ENCODE results near the gene NPM1. TPM values are rescaled to one million over a fixed set of nuclear protein-coding genes. Genes with fewer than 3 reads are reported as not detected.
"Not testable (repeated sequence)": the region's sequence is repeated elsewhere in the genome, so short reads cannot be mapped to it uniquely, and the experiment has no call there.

NPM1 gene
- total RNA-seq, 1 donor from 2014 or later = 342 TPM

- intact Hi-C loops (cut with DNase I) = no loop called here
- DNase-seq = no peak
Observed at GRCh38 chr5:171379961-171380360, 7.7 kb upstream of the NPM1 start.

DNA sequence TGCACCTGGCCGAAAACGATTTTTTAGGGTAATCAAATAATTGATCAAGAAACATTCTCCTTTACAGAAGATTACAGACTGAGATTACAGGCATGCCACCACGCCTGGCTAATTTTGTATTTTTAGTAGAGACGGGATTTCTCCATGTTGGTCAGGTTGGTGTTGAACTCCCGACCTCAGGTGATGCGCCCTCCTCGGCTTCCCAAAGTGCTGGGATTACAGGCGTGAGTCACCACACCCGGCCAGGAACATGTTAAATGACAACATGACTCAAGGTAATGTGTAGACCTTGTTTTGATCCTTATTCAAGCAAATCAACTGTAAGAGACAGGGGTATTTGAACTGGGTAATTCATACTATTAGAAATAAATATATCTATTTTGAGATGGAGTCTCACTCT lies 3.2 kb upstream of the NPM1 start:
- DNase-seq; ATAC-seq (ENCODE audit: poor library complexity); intact Hi-C loops (cut with DNase I): not testable (repeated sequence)

More at GRCh38 chr5:171379961-171380360, 7.7 kb upstream of the NPM1 start:
- no peak for ATAC-seq (ENCODE audit: poor library complexity)

DNA sequence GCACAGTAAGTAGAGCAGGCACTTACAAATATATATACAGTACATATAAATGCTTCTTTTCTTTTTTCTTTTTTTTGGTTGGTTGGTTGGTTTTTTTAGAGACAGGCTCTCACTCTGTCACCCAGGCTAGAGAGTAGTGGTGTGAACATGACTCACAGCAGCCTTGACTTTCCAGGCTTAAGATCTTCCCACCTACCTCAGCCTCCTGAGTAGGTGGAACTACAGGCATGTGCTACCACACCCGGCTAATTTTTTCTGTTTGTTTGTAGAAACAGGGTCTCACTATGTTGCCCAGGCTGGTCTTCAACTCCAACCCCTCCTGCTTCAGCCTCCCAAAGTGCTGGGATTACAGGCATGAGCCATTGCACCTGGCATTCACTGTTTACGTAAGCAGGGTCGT lies 2.6 kb upstream of the NPM1 start:
- intact Hi-C loops (cut with DNase I); DNase-seq; ATAC-seq (ENCODE audit: poor library complexity): not testable (repeated sequence)

GRCh38 chr5:171386006-171386671 lies 1.5 kb upstream of the NPM1 start:
- no peak for ATAC-seq (ENCODE audit: poor library complexity)
- intact Hi-C loops (cut with DNase I) = no loop called here
- no peak for DNase-seq

DNA sequence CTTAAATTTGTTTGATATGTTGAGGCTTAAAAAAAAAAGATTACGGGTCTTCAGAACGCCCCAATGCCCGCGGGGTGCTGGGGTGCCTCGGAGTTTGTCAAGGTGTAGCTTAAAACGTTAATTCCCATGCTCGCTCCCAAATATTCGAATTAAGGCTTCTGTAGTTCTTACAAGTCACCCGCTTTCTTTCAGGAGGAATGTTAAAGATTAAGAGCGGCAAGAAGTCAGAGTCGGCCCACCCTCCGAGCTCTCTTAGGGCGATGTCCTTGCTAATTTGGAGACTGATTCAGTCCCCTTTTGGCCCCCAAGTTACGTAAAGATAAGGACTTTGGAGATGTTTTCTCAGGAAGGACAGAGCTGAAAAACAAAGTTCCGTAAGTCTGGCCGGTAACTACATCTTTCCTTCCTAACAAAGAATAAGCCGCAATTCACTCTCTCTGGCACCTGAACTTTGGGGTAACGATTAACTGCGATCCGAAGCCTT lies 746 bp upstream of the NPM1 start:
- DNase-seq = no peak
- intact Hi-C loops (cut with DNase I) = no loop called here
- ATAC-seq (ENCODE audit: poor library complexity) = no peak

DNA sequence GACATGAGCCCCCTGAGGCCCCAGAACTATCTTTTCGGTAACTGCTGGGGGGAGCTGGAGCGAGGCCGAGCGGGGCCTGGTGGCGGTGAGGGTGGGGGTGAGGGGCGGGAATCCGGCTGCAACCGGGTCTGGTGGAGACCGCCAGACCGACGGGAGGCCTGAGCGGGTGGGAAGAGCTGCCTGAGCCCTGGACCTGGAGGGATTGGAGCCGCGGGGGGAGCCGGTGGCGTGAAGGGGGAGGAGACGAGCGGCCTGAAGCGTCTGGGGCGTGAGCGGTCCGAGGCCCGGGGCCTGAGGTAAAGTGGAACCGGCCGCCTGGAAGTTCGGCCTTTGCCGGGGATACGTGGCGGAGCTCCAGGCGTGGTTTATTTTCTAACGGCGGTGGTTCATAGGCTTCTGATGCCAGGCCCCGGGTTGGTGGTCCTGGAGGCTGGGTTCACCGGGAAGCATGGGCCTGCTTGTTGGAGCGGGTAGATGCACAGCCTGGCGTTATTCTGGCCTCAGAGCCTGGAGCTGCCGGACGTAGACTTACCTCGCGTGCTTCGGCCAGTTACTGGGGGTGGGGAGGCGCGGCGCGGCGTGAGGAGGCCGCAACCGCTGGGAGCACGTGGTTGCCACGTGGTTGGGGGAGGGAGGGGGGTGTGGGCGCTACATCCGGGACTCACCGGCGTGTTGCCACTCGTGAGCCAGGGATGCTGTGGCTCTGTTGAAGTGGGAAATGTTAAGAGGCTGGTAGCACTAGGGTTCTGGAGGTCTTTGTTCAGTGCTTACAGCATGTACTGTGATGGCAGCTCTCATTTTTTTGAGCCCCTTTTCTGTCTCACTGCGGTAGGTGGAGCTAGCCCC lies 544 bp downstream of the NPM1 start:
- DNase-seq = peak; percentile 82
- peak; percentile 40 for ATAC-seq (ENCODE audit: poor library complexity)
- intact Hi-C loops (cut with DNase I) = no loop called here

DNA sequence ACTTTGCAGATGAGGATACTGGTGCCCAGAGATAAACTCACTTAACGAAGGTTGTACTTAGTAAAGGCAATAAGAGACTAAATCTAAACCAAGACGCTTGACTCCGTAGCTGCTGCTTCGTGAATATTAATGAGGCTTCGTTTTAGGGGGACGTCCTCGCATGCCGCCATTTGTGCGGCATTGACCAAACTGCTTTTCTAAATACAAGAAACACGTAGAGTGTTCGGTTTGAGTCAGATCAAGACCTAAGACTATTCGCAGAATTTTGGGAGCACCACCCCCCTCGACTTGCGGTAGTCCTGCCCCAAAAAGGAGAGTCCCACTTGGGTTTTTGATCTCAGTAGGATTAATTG lies 1.1 kb downstream of the NPM1 start:
- DNase-seq = no peak

GRCh38 chr5:171390883-171391677 lies 3.4 kb downstream of the NPM1 start:
- intact Hi-C loops (cut with DNase I) = no loop called here
- ATAC-seq (ENCODE audit: poor library complexity) = no peak

More for the DNA sequence above, 1.1 kb downstream of the NPM1 start:
- no peak for ATAC-seq (ENCODE audit: poor library complexity)
- intact Hi-C loops (cut with DNase I) = no loop called here

GRCh38 chr5:171391996-171392577 lies 4.4 kb downstream of the NPM1 start:
- ATAC-seq (ENCODE audit: poor library complexity) = no peak
- DNase-seq = no peak
- intact Hi-C loops (cut with DNase I) = no loop called here

More at GRCh38 chr5:171390883-171391677, 3.4 kb downstream of the NPM1 start:
- no peak for DNase-seq

DNA sequence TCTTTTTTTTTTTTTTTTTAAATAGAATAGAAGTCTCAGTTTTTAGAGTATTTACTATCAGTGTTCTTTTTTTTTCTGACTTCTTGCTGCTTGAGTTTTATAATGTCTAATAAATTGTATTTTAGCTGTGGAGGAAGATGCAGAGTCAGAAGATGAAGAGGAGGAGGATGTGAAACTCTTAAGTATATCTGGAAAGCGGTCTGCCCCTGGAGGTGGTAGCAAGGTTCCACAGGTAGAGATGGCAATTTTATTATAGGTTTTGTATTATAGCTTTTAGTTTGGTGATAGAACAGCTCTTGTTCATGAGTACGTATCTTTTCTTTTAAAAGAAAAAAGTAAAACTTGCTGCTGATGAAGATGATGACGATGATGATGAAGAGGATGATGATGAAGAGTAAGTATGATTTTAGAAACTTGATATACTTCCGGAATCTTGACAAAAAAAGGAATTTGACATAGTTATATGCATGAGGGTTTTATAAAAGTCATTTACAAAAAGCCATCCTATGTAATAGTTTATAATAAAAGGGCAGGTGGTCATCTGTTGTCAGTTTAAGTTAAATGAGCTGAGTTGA lies 5.0 kb downstream of the NPM1 start:
- no peak for ATAC-seq (ENCODE audit: poor library complexity)
- intact Hi-C loops (cut with DNase I) = no loop called here
- DNase-seq = no peak

DNA sequence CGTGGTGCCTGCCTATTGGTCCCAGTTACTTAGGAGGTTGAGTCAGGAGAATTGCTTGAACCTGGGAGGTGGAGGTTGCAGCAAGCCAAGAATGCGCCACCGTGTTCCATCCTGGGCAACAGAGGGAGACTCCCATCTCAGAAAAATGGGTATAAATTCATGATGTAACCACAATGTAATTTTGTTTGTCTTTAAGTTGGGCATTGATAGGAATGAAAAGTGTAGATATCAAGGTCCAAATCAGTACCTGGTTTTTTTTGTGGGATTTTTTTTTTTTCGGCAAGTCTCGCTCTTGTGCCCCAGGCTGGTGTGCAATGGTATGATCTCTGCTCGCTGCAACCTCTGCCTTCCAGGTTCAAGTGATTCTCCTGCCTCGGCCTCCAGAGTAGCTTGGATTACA lies 7.4 kb downstream of the NPM1 start:
- intact Hi-C loops (cut with DNase I) = no loop called here
- ATAC-seq (ENCODE audit: poor library complexity) = no peak

DNA sequence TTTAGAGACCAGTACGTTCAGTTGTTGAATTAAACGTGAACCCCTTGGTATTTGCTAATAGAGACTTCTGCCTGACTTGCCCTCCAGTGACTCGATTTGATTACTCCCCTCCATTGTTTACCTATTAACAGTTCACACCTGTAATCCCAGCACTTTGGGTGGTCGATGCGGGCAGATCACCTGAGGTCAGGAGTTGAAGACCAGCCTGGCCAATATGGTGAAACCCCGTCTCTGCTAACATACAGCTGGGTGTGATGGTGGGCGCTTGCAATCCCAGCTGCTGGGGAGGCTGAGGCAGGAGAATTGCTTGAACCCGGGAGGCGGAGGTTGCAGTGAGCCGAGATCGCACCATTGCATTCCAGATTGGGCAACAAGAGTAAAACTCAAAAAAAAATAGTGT lies 8.9 kb downstream of the NPM1 start:
- intact Hi-C loops (cut with DNase I); ATAC-seq (ENCODE audit: poor library complexity); DNase-seq: not testable (repeated sequence)

More for the DNA sequence above, 7.4 kb downstream of the NPM1 start:
- DNase-seq = no peak

DNA sequence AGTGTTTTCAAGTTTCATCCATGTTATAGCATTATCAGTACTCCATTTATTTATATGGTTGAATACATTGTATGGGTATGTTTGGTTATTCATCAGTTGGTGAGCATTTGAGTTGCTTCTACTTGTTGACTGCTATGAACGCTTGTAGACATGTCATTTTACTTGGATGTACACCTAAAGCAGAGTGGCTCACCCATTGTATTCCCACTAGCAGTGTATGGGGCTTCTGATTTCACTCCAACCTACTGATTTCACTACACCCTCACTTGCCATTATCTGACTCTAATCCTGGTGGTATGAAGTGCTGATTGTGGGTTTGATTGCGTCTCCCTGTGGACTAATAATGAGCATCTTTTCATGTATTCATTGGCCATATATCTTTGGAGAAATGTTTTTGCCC lies 9.5 kb downstream of the NPM1 start:
- no peak for DNase-seq
- ATAC-seq (ENCODE audit: poor library complexity) = no peak
- intact Hi-C loops (cut with DNase I) = no loop called here

- DNase-seq (peak; percentile 27), ATAC-seq (ENCODE audit: poor library complexity) (no peak)
- intact Hi-C loops (cut with DNase I) = no loop called here
Observed at GRCh38 chr5:171397599-171397998, 9.9 kb downstream of the NPM1 start.

DNA sequence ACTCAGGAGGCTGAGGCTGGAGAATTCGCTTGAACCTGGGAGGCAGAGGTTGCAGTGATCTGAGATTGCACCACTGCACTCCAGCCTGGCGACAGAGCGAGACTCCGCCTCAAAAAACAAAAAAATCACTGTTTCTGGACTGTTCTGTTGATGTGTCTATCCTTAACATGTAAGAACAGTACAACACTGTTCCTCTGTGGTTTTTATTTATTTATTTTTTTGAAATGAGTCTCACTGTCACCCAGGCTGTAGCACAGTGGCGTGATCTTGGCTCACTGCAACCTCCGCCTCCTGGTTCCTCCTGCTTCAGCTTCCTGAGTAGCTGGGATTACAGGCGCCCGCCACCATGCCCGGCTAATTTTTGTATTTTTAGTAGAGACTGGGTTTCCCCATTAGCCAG lies 11.0 kb downstream of the NPM1 start:
- ATAC-seq (ENCODE audit: poor library complexity); intact Hi-C loops (cut with DNase I): not testable (repeated sequence)
- peak; percentile 13 for DNase-seq

DNA sequence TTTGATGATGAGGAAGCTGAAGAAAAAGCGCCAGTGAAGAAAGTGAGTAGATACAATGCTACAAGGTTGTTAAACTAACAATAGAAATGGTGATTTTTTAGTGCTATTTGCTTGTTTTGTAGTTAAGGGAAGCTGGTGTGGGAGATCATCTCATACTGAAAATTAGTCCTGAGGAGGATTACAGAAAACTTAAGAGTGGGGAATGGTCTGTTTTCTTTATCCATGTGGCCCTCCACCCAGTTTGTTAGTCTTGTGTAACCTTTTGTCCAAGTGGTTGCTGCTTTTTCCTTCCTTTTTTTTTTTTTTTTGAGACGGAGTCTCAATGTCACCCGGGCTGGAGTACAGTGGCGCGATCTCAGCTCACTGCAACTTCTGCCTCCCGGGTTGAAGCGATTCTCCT lies 12.5 kb downstream of the NPM1 start:
- intact Hi-C loops (cut with DNase I) = no loop called here
- ATAC-seq (ENCODE audit: poor library complexity) (no peak), DNase-seq (no peak)

DNA sequence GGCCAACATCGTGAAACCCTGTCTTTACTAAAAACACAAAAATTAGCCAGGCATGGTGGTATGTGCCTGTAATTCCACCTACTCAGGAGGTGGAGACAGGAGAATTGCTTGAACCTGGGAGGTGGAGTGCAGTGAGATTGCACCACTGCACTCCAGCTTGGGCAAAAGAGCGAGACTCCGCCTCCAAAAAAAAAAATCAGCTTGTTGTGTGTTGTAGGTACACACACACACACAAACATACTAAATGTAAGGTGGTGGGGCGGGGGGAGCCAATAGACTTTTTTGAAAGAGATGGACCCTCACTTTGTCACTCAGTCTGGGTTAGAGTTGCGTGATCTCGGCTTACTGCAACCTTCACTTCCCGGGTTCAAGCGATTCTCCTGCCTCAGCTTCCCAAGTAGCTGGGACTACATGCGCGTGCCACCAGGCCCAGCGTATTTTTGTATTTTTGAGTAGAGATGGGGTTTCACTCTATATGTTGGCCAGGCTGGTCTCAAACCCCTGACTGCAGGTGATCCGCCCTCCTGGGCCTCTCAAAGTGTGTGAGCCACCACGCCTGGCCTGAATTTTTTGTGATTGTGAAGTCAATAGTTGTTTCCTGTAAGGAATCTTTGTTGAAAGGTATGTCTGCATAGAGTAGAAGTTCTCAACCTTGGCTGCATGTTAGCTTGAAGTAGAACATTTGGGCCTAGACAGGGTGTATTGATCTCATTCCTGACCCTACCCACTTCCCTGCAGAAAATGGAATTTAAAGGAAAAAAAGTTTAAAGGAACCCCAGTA lies 13.7 kb downstream of the NPM1 start:
- no peak for DNase-seq
- intact Hi-C loops (cut with DNase I) = no loop called here
- no peak for ATAC-seq (ENCODE audit: poor library complexity)

DNA sequence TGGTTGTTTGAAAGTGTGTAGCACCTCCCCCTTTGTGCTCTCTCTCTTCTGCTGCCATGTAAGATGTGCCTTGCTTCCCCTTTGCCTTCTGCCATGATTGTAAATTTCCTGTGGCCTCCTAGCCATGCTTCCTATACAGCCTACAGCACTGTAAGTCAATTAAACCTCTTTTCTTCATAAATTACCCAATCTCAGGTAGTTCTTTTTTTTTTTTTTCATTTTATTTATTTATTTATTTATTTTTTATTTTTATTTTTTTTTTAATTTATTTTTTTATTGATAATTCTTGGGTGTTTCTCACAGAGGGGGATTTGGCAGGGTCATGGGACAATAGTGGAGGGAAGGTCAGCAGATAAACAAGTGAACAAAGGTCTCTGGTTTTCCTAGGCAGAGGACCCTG lies 15.1 kb downstream of the NPM1 start:
- intact Hi-C loops (cut with DNase I); ATAC-seq (ENCODE audit: poor library complexity); DNase-seq: not testable (repeated sequence)
